Upper lobe of left lung (tissue), 6 donors: ENCODE results near the gene RABGAP1. TPM values are rescaled to one million over a fixed set of nuclear protein-coding genes. Genes with fewer than 3 reads are reported as not detected.

ENCODE experiments used
- ATAC-seq, 2 donors: fragments of 200-7000 bp; cut with Tn5 transposase; one replicate each; pipeline ENCODE4 v1.9.1; 2022; ENCODE audit warnings: mild to moderate bottlenecking in 2 of 2, moderate library complexity in 2 of 2; ENCODE audit not compliant: low FRiP score in 2 of 2
- DNase-seq, 2 donors: peaks; one replicate each; pipeline ENCODE4 v3.0.0-alpha.2; 2019 to 2020
- H3K27ac ChIP-seq, 4 donors: fragments of 200-600 bp; sonication (generic); one replicate each; pipeline ENCODE4 v1.5.1; 2016 to 2019
- H3K27me3 ChIP-seq, 4 donors: fragments of 200-600 bp; sonication (generic); one replicate each; pipeline ENCODE4 v1.5.1; 2017 to 2019
- H3K36me3 ChIP-seq, 4 donors: fragments of 200-600 bp; sonication (generic); one replicate each; pipeline ENCODE4 v1.5.1; 2016 to 2019
- H3K4me1 ChIP-seq, 4 donors: fragments of 200-600 bp; sonication (generic); one replicate each; pipeline ENCODE4 v1.5.1; 2018 to 2019
- H3K4me3 ChIP-seq, 4 donors: fragments of 200-600 bp; sonication (generic); one replicate each; pipeline ENCODE4 v1.5.1; 2017 to 2019; ENCODE audit warnings: mild to moderate bottlenecking in 2 of 4, moderate library complexity in 1 of 4
- H3K9me3 ChIP-seq, 4 donors: fragments of 200-600 bp; sonication (generic); one replicate each; pipeline ENCODE4 v1.5.1; 2018 to 2019
- EP300 ChIP-seq, 4 donors: sonication (generic); formaldehyde crosslinking; IDR thresholded peaks; one replicate each; pipeline ENCODE4 v1.5.1; 2017; ENCODE audit warnings: antibody characterized with exemption in 4 of 4, control low read depth in 2 of 4
- POLR2A ChIP-seq, 4 donors: fragments of 450-650 bp; IDR thresholded peaks; one replicate each; pipeline ENCODE4 v1.5.1; 2016 to 2017; ENCODE audit warnings: antibody characterized with exemption in 4 of 4, mild to moderate bottlenecking in 2 of 4
- POLR2AphosphoS5 ChIP-seq, 2 donors: sonication (generic); formaldehyde crosslinking; IDR thresholded peaks; one replicate each; pipeline ENCODE4 v1.5.1; 2017; ENCODE audit warnings: antibody characterized with exemption in 2 of 2
- WGBS, 2 donors: methylation state at CpG; one replicate each; pipeline ENCODE4 v1.1.5; 2017 to 2018; 5-methylcytosine and 5-hydroxymethylcytosine counted together
- total RNA-seq, 6 donors: library from RNA; depleted of rRNA in 4 of 6; stranded (reverse); fragments of >200 nt in 4 of 6; gene quantifications; one replicate each; pipeline versions ENCODE4 v1.1.0 to v1.2.1, GENCODE V29; 2016 to 2021
- TF ChIP-seq, protein P1 (sequence below), 6 experiments: fragments of 450-650 bp in 4 of 6; fragments of 200-600 bp in 2 of 6; sonication (generic) in 2 of 6; IDR thresholded peaks; one replicate each; pipeline ENCODE4 v1.5.1; 2016 to 2019; ENCODE audit warnings: antibody characterized with exemption in 6 of 6
- donor health status: DM: no; HTN: no; CAD: no; lungs with moderate emphysema.
- donor health status: DM: no; HTN: yes; CAD: no; lungs with severe emphysema.

Gene RABGAP1
- 100 to 1,000 TPM in 2 of 6 donors, 10 to 100 TPM in 4; 41.7 to 147 (median 62.6) TPM for total RNA-seq

DNA sequence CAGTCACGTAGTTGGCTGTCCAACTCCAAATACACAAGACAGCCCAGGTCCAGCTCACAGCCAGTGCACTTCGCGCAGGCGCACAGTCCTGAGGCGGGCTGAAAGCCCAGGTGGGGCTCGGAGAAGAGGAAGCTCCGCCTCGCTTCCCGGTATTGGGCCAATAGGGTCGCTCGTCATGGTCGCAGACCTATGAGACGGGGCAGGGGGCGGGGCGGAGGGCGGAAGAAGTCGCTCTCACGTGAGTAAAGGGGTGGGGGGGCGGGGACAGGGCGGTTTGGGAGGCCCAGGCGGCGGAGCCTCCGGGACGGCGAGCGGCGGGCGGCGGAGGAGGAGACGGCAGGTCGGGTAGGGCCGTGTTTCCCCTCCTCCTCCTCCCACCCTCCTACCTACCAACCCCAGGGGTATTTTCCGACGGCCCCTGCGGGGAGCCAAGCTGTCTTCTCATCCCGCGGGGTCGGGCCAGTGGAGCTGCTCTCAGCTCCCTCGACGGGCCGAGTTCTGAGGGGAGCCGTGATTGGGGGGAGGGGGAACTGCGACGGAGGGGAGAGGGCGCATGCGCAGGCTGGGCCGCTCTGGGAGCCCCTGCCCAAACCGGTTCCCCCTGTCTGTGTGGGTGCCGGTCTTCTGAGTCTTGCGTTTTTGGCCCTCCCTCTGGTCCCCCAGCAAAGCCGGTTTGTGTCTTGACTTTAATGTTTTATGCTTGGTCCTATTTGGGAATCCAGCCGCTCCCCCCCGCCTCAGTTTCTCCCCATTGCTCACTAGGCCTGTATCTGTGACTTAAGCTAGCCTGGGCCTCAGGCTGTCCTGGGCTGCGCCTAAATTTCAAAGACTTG, at the start of gene RABGAP1:
RABGAP1 (plus strand) TSS at position 272 of the 833 bp plus-strand sequence. CDS start 16,040 bp downstream, outside the sequence.
- DNase-seq = peak; percentile 98 to 100
- no peaks in the 10 kb centered on the region for H3K27me3 ChIP-seq
- peak within 1 kb of the TSS; percentile 37 to 89 (median 85) for H3K4me3 ChIP-seq
- TF ChIP-seq EP300 (IDR thresholded peaks at IDR 0.05) (no peak), POLR2AphosphoS5 (IDR thresholded peaks at IDR 0.05) (peak; percentile 87 to 90), POLR2A (IDR thresholded peaks at IDR 0.05) (peak in 3 of 4 donors; percentile 82 to 90 (median 84))
- TF ChIP-seq, protein P1, sequence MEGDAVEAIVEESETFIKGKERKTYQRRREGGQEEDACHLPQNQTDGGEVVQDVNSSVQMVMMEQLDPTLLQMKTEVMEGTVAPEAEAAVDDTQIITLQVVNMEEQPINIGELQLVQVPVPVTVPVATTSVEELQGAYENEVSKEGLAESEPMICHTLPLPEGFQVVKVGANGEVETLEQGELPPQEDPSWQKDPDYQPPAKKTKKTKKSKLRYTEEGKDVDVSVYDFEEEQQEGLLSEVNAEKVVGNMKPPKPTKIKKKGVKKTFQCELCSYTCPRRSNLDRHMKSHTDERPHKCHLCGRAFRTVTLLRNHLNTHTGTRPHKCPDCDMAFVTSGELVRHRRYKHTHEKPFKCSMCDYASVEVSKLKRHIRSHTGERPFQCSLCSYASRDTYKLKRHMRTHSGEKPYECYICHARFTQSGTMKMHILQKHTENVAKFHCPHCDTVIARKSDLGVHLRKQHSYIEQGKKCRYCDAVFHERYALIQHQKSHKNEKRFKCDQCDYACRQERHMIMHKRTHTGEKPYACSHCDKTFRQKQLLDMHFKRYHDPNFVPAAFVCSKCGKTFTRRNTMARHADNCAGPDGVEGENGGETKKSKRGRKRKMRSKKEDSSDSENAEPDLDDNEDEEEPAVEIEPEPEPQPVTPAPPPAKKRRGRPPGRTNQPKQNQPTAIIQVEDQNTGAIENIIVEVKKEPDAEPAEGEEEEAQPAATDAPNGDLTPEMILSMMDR (IDR thresholded peaks at IDR 0.05) = no peak
- H3K36me3 ChIP-seq = peaks cover 0 to 31% (median 5%) of the 10 kb centered on the region in 4 donors
- ATAC-seq = peak; percentile 99 to 100
- 0% methylated on average over 25 to 36 of the region's 54 CpGs for WGBS, 2 donors
- no peaks in the 10 kb centered on the region for H3K9me3 ChIP-seq
- peak within 1 kb of the TSS; percentile 87 to 96 (median 92) for H3K27ac ChIP-seq
- H3K4me1 ChIP-seq = peaks cover 14 to 27% (median 23%) of the 10 kb centered on the region in 4 donors

DNA sequence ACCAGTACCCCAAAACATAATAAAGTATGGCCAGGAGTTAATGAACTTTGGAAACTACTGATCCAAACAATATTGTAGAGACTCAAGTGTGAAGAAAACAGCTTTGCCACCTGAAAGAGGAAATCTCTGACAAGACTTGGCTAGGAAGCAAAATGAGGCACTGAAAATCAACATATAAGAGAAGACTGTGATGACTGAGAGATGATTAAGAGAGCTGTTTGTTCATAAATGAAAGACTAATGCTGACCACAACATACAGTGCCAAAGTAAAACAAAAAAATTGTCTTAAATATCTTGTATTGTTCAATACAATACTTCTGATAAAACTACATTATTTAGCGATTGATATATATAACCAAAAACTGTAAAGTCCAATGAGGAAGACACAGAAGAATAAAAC, 42.9 kb upstream of the RABGAP1 start:
- DNase-seq (no peak), ATAC-seq (no peak)
- H3K36me3 ChIP-seq = peaks cover 0 to 38% (median 9%) of the 10 kb centered on the region in 4 donors
- H3K27ac ChIP-seq = no peak overlapping the region
- no peaks in the 10 kb centered on the region for H3K27me3 ChIP-seq
- H3K4me1 ChIP-seq = peaks cover 17 to 41% (median 22%) of the 10 kb centered on the region in 4 donors
- H3K9me3 ChIP-seq = no peaks in the 10 kb centered on the region
- no peak for TF ChIP-seq EP300 (IDR thresholded peaks at IDR 0.05)
- TF ChIP-seq, protein P1 (IDR thresholded peaks at IDR 0.05) = no peak
- TF ChIP-seq POLR2A (IDR thresholded peaks at IDR 0.05) = no peak
- no peak for TF ChIP-seq POLR2AphosphoS5 (IDR thresholded peaks at IDR 0.05)
- 98 to 100% methylated on average over 1 of the region's 1 CpG for WGBS, 2 donors
- H3K4me3 ChIP-seq = no peak overlapping the region

- Histone ChIP-seq H3K4me3 (no peak overlapping the region), H3K4me1 (peaks cover 28 to 55% (median 35%) of the 10 kb centered on the region in 4 donors), H3K27me3 (no peaks in the 10 kb centered on the region), H3K36me3 (peaks cover 0 to 11% (median 5%) of the 10 kb centered on the region in 4 donors), H3K27ac (peak overlapping the region in 2 of 4 donors; percentile 30 to 59), H3K9me3 (no peaks in the 10 kb centered on the region)
- DNase-seq = no peak
- ATAC-seq = no peak
- WGBS, 2 donors = 27 to 45% methylated on average over 2 of the region's 2 CpGs
- no peak for TF ChIP-seq POLR2A (IDR thresholded peaks at IDR 0.05)
Measured at GRCh38 chr9:122900791-122901190, 40.0 kb upstream of the RABGAP1 start.

DNA sequence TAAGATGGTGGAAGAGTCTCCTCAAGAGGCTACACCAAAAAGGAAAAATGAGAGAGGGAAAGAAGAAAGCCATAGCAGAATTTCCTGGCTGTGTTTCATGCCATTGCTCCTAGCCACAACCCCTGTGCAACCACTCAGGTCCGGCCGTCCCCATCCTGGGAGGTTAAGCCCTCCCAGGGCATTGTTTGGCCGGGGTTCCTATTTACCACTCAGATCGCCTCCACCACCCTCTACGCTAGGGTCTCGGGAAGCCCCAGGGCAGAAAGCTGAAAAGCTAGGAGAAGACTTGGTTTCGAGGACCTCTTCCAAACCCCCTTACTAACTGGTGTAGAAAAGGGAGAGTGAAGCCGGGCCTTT, 36.4 kb upstream of the RABGAP1 start:
- TF ChIP-seq POLR2AphosphoS5 (IDR thresholded peaks at IDR 0.05) = no peak
- TF ChIP-seq, protein P1 (IDR thresholded peaks at IDR 0.05) = no peak
- no peak for TF ChIP-seq POLR2A (IDR thresholded peaks at IDR 0.05)
- TF ChIP-seq EP300 (IDR thresholded peaks at IDR 0.05) = no peak
- peaks cover 28 to 46% (median 34%) of the 10 kb centered on the region in 4 donors for H3K4me1 ChIP-seq
- no peaks in the 10 kb centered on the region for H3K9me3 ChIP-seq
- H3K4me3 ChIP-seq = peak overlapping the region; percentile 77 to 88 (median 86)
- DNase-seq = peak in 1 of 2 donors; percentile 60
- no peaks in the 10 kb centered on the region for H3K27me3 ChIP-seq
- 0 to 2% methylated on average over 7 to 8 of the region's 8 CpGs for WGBS, 2 donors
- H3K27ac ChIP-seq = peak overlapping the region; percentile 87 to 98 (median 96)
- ATAC-seq = peak; percentile 63 to 69
- peaks cover 0 to 9% (median under 1%) of the 10 kb centered on the region in 4 donors for H3K36me3 ChIP-seq
